Activated CD4-positive, alpha-beta T cell treated with anti-CD3 and anti-CD28 coated beads for 36 hours (primary cell): ENCODE data around the gene PWWP3B. TPM values are rescaled to one million over a fixed set of nuclear protein-coding genes. Genes with fewer than 3 reads are reported as not detected.

ENCODE experiments used
- ATAC-seq: fragments of 200-7000 bp; cut with Tn5 transposase; one replicate; pipeline ENCODE4 v1.10.0; 2021; ENCODE audit warnings: mild to moderate bottlenecking, moderate library complexity
- CTCF ChIA-PET: fragments of 350-600 bp; sonication (Branson Sonifier 250); formaldehyde crosslinking; loops from one replicate; lab custom pipeline; 2021; ENCODE audit warnings: antibody characterized with exemption; lab: Charles Lee
- POLR2A ChIA-PET: fragments of 350-600 bp; sonication (Branson Sonifier 250); formaldehyde crosslinking; loops from one replicate; lab custom pipeline; 2021; ENCODE audit warnings: antibody characterized with exemption, inconsistent platforms; lab: Charles Lee
- DNase-seq: peaks from one replicate; pipeline ENCODE4 v3.0.0-alpha.2; 2020
- H3K27ac Mint-ChIP-seq: one replicate; pipeline ENCODE4 v1.8.0; 2021; ENCODE audit warnings: mixed read lengths
- H3K27me3 Mint-ChIP-seq: one replicate; pipeline ENCODE4 v1.8.0; 2021; ENCODE audit warnings: mixed read lengths
- H3K36me3 Mint-ChIP-seq: one replicate; pipeline ENCODE4 v1.8.0; 2021; ENCODE audit warnings: low read depth, mixed read lengths
- H3K4me1 Mint-ChIP-seq: one replicate; pipeline ENCODE4 v1.8.0; 2021; ENCODE audit warnings: mixed read lengths
- H3K4me3 Mint-ChIP-seq: one replicate; pipeline ENCODE4 v1.8.0; 2021; ENCODE audit warnings: mild to moderate bottlenecking, moderate library complexity, mixed read lengths
- H3K9me3 Mint-ChIP-seq: one replicate; pipeline ENCODE4 v1.8.0; 2021; ENCODE audit warnings: low read depth, mixed read lengths
- intact Hi-C, 2 experiments: fragments of 100-400 bp; cut with DNase I in 1 of 2; cut with micrococcal nuclease in 1 of 2; formaldehyde crosslinking; loops; one replicate each; pipeline versions ENCODE4 v1.14.2 to v1.15.1; 2022 to 2024; cut with DNase I, micrococcal nuclease
- total RNA-seq, 2 experiments: library from RNA; stranded (reverse); gene quantifications; one replicate each; pipeline ENCODE4 v1.2.3, GENCODE V29; 2021

The PWWP3B gene
- total RNA-seq, 2 experiments from 2014 or later = not detected

DNA sequence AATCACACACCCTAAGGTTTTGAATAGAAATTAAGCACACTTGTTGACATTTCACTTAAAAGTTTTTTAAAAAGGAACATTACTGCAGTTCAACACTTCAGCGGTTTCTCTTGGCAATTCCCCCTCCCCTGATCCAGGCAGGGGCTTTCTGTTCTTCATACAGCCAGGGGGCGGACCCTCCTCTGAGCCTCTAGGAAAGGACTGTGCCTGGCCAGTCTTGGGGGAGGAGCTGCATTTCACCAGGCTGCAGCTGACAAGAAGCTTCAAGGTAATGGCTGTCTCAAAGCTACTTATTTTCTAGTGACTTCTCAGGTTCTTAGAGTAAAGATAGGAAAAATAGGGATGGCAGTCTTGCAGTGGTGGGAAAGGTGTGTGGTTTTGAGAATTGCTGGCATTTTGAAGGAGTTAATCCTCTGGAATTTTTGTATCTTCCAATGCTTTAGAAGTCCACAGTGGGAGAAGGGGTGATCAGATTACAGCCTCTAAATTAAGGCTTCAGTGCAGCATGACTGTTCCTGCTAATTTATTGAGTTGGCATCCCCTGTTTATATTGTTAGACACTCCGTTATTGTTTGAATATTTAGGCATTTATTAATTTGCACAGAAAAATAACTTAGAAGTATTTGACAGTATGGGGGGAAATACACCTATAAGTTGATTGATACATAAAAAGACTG, 33.5 kb downstream of the PWWP3B start:
- ChIA-PET POLR2A (no interaction called here), CTCF (no interaction called here)
- DNase-seq = no peak
- Mint-ChIP-seq H3K9me3 (no peaks in the 10 kb centered on the region), H3K4me3 (no peak overlapping the region), H3K4me1 (no peaks in the 10 kb centered on the region), H3K27ac (no peak overlapping the region), H3K36me3 (no peaks in the 10 kb centered on the region), H3K27me3 (no peaks in the 10 kb centered on the region)
- ATAC-seq = no peak
- intact Hi-C loops = no loop called here

DNA sequence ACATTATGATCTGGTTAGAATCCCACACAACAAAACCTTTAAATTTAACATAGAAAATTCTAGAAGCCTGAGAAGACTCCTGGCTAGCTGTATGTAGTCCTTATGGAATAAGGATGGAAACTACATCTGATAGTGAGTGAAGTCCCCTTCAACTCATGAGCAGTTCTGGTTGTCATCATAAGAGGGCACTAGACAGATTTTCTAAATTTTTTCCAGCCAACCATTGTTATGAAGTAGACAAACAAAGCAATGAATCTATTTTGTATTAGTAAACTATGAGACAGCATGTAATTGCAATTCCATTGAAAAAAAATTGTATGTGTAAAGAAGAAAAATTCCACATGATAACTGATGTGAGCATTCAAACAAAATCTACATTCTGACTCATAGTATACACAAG, 35.2 kb downstream of the PWWP3B start:
- H3K9me3 Mint-ChIP-seq = no peaks in the 10 kb centered on the region
- intact Hi-C loops = no loop called here
- no peaks in the 10 kb centered on the region for H3K27me3 Mint-ChIP-seq
- POLR2A ChIA-PET = no interaction called here
- H3K27ac Mint-ChIP-seq = no peak overlapping the region
- no peaks in the 10 kb centered on the region for H3K36me3 Mint-ChIP-seq
- H3K4me1 Mint-ChIP-seq = no peaks in the 10 kb centered on the region
- no peak for ATAC-seq
- no peak for DNase-seq
- H3K4me3 Mint-ChIP-seq = no peak overlapping the region
- CTCF ChIA-PET = no interaction called here

DNA sequence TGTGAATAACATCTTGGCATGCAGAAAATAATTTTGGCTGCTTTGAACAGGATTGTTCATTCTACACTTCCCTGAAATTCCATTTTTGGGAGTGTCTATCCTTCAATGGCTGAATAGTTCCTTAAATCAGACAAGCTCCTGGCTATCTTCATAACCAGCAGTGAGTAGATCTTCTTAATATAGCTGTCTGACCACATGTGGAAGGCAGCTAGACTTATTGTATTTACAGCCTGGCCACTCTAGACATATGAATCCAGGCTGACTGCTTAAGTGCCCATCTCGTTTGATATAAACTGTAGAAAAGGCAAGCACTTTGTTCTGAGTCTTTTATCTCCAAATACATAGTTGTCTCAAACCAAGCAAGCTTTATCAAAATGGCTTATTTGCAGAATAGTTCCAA, 40.0 kb downstream of the PWWP3B start:
- H3K36me3 Mint-ChIP-seq = no peaks in the 10 kb centered on the region
- no peak for ATAC-seq
- no peak overlapping the region for H3K27ac Mint-ChIP-seq
- H3K27me3 Mint-ChIP-seq = no peaks in the 10 kb centered on the region
- no peaks in the 10 kb centered on the region for H3K4me1 Mint-ChIP-seq
- no peak overlapping the region for H3K4me3 Mint-ChIP-seq
- ChIA-PET POLR2A (no interaction called here), CTCF (no interaction called here)
- DNase-seq = no peak
- intact Hi-C loops = no loop called here
- no peaks in the 10 kb centered on the region for H3K9me3 Mint-ChIP-seq

Other genes starting within 250 kb of the PWWP3B start
- gene SERPINA7, start 129.6 kb upstream of the PWWP3B start, total RNA-seq = not detected